Measurements from ENCODE around the gene KRTAP5-2. TPM values are rescaled to one million over a fixed set of nuclear protein-coding genes. Genes with fewer than 3 reads are reported as not detected.

The KRTAP5-2 gene
- total RNA-seq, 1 donor from 2014 or later, result not detected

DNA sequence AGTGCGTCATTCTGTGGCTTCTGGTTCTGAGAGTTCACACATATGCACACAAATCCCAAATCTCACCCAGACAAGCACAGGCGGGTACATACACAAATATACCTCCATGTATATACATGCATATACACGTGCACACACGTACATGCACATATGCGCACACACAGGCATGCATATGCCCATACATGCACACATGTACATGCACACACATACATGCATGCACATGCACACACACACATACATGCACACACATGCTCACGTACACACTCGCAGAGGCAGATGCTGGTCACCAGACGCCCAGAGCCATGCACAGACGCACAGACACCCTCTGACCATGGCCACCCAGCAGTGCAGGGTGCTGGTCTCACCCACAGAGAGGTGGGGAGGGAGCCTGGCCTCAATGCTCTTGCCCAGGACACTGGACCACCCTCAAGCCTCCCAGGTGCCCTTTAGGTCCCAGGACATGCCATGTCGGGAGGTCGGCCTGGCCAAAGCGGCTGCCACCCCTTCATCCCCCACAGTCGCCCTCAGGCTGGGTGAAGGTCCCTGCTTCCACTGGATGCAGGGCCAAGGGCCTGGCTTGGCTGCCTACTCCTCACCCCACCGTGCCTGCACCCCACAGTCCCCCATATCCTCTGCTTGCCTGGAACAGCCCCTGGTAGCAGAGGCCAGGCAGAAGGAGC, 35.5 kb downstream of the KRTAP5-2 start:
- ATAC-seq (ENCODE audit: poor library complexity) (no peak), DNase-seq (no peak)
- intact Hi-C loops (cut with DNase I), result no loop called here

DNA sequence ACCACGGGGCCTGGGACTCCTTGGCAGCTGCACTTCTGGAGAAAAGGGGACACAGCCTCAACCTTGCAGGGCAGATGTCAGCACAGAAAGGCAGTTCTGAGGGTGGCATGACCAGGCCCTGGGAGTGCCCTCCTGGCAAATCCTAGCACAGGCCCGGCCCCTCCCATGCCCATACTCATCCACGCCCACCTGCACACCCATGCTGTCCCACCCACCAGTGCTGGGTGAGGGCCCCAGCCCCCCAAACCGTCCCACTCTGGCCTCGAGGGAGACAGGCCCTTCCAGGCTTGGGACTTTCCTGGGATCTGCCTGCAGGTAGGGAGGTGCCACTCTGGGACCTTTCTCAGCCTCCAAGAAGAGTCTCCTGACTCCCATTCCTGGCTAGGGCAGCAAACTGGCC, 36.1 kb downstream of the KRTAP5-2 start:
- ATAC-seq (ENCODE audit: poor library complexity) (no peak), DNase-seq (no peak)
- intact Hi-C loops (cut with DNase I), result no loop called here

DNA sequence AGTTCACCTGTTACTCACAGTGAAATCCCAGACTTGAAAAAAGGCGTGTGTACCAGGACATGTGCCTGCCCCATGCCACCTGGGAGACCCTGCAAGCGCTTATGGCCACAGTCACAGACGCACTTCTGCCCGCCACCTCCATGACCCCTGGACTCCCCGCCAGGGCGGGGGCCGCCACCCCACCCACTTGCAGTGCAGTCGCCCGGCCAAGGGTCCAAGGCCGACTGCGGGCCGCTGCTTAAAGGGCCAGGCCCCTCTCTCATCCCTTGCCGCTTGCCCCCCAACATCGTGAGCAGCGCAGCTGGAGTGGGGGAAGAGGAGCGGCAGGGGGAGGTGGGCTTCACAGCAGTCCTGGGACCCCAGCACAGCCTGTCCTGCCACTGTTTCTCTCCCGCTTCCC, 36.8 kb downstream of the KRTAP5-2 start:
- intact Hi-C loops (cut with DNase I), result no loop called here

DNA sequence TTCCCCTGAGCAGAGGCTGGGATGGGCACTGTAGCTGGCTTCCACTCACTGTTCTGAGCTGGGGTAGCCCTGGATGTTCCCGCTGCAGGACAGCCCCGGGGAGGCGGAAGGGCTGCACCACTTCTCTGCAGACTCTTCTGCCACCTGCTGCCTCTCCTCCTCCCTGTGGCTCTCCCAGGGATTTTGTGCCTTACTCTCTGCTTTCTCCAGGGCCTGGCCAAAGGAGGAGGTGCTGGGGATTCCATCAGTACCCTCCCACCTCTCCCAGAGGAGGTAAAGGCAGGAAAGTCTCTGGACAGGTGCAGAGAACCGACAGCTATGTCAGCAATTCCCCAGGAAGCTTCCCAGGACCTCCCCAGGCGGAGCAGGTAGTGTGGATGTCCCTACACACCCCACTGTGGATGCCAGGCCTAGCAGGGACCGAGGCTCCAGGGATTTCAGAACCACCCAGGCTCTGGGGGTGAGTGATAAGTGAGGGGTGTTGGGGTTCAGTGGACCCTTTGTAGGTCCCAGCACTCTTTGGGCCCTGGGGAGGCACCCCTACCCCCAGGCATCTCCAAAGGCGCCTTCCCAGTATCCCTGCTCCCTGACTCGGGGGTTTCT, 37.3 kb downstream of the KRTAP5-2 start:
- intact Hi-C loops (cut with DNase I), result no loop called here
- DNase-seq (no peak), ATAC-seq (ENCODE audit: poor library complexity) (no peak)

More for the DNA sequence above, 36.8 kb downstream of the KRTAP5-2 start:
- DNase-seq (no peak), ATAC-seq (ENCODE audit: poor library complexity) (no peak)

DNA sequence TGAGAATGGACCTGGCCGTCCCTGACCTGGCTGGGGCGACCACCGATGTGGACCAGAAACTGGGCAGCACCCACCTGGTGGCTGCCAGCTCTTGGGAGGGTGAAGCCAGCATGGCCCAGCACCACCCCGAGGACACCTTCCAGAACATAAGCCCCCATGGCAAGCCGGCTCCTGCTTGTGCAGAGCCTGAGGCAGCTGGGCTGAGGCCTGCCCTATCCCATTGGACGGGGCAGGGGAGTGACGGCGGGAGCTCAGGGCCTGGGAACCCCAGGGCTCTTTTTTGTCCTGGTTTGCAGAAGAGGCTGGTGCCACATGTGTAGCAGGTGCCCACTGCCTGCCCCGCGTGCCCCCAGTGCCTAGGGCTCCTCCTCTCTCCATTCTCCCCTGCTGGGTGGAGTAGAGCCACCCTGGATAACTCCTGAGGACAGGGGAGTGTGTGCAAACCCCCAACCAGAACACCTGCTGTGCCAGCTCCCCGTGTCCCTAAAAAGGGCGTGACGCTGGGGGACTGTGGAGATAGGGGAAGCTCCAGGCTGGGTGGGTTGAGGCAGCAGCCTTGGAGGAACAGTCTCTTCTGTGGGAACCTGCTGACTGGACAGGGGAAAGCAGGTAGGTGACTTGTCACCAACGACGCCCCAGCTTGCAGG, 38.0 kb downstream of the KRTAP5-2 start:
- intact Hi-C loops (cut with DNase I), result no loop called here
- ATAC-seq (ENCODE audit: poor library complexity) (no peak), DNase-seq (no peak)

DNA sequence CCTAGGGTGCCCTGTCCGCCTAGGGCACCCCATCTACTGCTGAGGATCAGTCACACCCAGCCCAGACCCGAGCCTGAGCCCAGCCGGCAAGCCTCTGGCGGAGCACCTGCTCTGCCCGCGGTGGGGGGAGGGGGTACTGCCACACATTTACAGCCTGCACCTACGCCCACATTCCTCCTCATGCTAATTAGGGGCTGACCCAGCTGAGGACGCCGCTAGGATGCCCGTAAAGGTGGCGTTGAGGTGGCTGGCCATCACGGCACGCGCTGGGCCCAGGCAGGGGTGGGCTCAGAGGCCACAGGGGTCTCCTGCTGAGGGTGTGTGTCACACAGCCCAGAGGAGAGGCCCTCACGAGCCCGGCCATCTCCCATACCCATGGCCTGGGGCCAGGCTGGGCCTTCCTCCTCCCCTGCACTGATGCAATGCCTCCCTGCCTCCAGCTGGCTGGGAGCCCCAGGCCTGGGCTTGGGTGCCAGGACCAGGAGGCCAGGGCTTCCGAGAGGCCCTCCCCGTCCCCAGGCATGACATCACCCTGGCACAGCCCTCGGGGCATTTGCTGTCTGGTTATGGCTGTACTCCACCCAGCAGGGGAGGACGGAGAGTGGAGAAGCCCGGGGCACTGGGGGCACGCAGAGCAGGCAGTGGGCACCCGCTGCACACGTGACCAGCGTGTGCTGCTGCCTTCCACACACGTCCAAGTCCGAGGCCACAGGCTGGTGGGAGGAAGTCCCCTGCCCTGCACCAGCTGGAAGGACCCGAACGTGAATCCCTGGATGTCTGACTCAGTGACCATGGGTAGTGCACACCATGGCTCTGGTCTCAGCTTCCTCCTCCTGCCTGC, 38.8 kb downstream of the KRTAP5-2 start:
- DNase-seq, result peak; percentile 95
- intact Hi-C loops (cut with DNase I), result no loop called here
- peak; percentile 91 for ATAC-seq (ENCODE audit: poor library complexity)

DNA sequence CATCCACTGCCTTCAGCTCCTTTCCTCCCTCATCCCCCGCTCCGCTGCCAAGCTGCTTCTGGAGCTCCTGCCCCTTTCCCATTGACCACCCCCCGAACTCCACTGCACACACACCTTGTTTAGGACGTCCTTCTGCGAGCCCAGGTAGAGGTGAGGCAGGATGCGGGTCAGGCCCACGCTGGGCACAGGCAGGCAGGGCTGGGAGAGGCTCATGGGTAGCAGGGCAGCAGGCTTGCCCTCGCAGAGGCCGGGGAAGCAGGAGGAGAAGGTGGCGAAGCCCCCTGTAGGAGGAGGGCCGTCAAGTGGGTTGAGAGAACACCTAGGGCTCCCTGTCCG, 39.4 kb downstream of the KRTAP5-2 start:
- intact Hi-C loops (cut with DNase I), result no loop called here
- ATAC-seq (ENCODE audit: poor library complexity), result no peak
- peak; percentile 37 for DNase-seq

DNA sequence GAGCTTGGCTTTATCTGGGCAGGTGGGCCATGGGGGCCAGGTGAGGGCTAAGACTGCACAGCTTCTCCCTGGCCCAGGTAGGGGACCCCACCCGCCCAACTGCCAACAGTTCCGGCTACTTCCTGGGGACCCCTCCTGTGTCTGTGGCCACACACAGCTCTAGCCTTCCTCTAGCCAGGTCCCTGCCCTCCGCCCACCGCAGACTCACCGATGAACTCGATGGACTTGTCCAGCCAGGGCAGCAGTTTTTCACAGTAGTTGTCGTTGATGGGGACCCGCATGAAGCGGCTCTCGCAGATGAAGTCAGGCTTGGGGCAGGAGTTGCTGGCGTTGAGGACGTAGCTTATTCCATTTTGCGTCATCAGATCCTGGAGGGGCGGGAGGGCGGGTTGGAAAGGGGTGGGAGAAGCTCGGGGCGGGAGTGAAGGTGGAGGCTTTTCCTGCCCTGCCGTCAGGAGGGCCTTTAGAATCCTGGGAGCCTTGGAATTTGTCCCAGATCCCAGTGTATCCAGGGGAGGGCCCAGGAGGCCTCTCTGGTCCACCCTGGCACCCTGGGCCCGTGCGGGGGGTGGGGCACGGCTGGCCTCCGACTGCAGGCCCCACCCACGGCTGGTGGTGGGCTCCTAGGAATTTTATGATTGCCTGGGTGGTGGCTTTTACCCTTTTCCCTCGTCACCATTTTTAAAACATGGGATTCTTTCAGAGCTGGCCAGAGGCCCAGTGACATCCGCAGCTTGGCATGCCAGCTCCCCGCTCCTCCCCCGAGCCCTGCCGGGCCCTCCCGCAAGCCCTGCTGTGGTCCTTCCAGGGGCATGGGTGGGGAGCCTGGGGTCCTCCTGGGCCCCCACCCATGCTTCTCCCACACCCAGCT, 40.0 kb downstream of the KRTAP5-2 start:
- peak; percentile 52 for ATAC-seq (ENCODE audit: poor library complexity)
- peak; percentile 67 for DNase-seq
- intact Hi-C loops (cut with DNase I), result no loop called here

DNA sequence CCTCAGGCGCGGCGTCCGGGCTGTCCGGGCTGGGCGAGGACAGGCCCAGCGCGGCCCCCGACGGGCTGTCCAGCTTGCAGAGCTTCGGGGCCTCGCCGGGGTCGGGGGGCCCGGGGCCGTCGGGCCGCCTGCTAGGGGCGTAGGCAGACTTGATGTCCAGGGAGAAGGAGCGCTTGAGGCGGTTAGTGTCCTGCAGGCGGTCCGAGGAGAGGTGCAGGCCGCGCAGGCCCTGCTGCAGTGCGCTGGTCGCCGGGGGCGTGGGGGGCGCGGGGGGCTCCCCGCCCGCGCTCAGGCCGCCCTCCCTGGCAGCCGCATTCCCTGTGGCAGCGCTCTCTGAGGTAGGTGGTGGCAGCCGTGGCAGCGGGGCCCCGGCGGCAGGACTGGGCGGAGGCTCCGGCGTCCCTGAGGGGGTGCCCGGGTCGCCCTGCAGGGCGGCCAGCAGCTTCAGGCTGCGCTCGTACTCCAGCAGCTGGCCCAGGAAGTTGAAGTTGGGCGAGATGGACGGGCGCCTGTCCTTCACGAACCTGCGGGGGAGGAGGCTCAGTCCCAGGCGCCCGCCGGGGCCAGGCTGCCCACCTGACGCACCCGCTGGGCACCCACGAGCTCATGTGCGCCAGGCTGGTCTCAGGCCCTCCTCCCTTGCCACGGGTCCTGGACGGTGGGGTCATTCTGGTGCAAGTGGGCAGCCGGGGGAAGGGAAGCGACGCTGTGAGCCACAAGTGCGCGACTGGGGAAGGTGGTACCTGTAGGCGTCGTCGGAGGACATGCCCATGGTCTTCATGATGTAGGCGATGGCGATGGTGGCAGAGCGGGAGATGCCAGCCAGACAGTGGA, 40.8 kb downstream of the KRTAP5-2 start:
- DNase-seq (peak; percentile 36), ATAC-seq (ENCODE audit: poor library complexity) (no peak)
- intact Hi-C loops (cut with DNase I), result no loop called here

DNA sequence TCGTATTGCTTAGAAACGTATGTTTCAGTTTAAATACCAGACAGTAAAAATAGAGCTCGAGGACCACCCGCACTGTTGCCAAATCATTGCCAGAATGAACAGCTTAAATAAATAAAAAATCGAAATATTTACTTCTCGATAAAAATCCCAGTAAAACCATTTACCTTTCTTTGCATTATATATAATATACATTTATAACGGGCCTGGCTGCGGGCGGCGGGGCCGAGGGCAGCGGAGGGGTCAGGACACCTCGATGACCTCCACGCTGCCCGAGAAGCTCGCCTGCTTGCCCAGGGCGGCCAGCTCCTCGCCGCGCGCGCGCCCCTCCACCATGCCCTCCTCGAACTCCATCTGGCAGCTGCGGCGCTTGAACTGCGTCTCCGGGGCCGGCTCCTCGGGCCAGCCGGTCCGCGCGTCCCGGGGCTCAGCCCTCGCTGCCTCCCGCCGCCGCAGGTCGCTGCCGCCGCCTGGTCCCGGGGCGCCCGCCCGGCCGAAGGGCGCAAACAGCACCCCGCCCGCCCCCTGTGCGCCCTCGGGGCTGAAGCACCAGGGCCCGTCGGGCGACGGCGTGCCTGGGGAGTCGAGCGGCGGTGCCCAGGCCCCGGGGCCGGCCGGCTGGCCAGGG, 41.7 kb downstream of the KRTAP5-2 start:
- intact Hi-C loops (cut with DNase I), result no loop called here
- no peak for DNase-seq
- no peak for ATAC-seq (ENCODE audit: poor library complexity)

DNA sequence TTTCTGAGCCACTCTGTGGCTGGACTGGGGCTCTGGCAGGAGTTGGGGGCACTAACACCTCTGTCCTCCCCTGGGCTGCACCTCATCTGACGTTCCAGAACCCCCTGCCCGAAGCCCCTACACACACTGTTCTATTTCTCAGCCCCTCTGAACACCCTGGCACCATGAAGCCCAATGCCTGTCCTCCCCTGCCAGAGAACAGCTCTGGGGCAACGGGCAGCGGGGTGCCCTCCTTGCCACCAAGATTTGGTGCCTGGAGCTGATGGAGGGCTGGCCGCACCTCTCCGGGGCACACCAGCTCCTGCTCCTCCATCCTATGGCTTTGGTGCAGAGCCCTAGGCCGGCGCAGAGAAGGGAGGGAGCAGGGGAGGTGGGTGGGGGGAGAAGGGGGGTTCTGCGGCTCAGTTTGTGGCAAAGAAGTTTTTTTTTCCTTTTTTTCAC, 42.4 kb downstream of the KRTAP5-2 start:
- intact Hi-C loops (cut with DNase I), result no loop called here
- ATAC-seq (ENCODE audit: poor library complexity) (no peak), DNase-seq (no peak)

DNA sequence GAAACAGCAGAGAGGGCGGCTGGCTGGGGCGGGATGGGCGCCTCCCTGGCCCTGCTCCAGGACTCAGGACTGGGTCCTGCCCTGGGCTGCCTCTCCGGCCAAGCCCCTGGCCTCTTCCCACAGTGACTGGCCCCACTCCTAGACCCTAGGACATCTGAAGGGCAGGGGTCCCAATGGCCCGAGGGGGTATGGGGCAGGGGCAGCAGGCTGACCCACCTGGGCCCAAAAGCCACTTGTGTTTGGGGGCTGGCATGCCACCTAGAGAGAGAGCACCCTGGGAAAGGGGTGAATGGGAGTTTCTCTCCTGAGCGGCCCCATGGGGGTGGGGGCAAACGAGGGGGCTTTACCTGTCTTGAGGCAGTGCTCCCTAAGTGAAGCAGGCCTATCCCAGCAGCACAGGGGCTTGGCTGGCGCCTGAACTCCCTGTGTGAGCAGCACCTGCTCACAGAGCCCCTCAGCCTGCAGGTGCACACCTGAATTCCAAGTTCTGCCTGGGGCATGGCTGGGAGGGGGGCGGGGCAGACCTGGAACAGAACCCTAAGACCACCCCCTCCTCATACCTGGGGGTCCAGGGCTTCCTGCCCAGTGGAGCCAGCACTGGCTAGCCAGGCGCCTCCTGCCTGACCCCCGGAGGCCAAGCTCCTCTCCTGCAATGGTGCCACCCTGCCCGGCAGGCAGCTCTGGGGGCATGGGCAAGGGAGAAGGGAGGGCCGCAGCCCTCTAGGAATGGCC, 42.9 kb downstream of the KRTAP5-2 start:
- intact Hi-C loops (cut with DNase I), result no loop called here
- ATAC-seq (ENCODE audit: poor library complexity) (no peak), DNase-seq (peak; percentile 37)

DNA sequence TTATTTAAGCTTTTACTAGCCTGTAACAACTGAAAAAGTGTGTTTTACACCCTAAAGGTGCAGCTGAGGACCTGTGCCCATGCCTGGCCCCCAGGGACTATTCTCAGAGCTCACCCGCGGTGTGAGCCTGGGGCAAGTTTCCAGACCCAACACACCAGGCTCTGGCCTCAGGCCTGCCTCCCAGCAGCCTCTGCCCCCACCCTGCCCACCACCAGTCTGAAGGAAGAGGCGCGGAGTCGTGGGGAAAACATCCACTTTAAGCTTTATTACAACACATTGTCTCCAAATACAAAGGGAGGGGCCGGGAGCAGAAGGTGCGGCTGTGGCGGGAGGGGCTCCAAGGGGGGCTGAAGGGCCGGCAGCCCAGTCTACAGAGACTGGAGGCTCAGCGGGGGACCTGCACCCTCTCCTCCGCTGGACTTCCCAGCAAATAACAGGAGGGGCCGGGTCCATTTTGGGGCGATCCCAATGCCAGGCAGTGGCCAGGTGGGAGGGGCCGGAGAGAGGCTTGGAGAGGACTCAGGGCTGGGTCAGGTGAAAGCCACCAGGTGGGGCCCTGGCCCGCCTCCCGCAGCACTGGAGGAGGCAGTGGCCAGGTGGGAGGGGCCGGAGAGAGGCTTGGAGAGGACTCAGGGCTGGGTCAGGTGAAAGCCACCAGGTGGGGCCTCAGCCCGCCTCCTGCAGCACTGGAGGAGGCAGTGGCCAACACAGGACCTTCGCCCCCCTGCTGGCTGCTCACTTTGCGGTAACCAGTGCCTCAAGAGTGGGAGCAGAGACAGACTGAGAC, 44.1 kb downstream of the KRTAP5-2 start:
- ATAC-seq (ENCODE audit: poor library complexity) (peak; percentile 2), DNase-seq (peak; percentile 40)
- intact Hi-C loops (cut with DNase I), result no loop called here

DNA sequence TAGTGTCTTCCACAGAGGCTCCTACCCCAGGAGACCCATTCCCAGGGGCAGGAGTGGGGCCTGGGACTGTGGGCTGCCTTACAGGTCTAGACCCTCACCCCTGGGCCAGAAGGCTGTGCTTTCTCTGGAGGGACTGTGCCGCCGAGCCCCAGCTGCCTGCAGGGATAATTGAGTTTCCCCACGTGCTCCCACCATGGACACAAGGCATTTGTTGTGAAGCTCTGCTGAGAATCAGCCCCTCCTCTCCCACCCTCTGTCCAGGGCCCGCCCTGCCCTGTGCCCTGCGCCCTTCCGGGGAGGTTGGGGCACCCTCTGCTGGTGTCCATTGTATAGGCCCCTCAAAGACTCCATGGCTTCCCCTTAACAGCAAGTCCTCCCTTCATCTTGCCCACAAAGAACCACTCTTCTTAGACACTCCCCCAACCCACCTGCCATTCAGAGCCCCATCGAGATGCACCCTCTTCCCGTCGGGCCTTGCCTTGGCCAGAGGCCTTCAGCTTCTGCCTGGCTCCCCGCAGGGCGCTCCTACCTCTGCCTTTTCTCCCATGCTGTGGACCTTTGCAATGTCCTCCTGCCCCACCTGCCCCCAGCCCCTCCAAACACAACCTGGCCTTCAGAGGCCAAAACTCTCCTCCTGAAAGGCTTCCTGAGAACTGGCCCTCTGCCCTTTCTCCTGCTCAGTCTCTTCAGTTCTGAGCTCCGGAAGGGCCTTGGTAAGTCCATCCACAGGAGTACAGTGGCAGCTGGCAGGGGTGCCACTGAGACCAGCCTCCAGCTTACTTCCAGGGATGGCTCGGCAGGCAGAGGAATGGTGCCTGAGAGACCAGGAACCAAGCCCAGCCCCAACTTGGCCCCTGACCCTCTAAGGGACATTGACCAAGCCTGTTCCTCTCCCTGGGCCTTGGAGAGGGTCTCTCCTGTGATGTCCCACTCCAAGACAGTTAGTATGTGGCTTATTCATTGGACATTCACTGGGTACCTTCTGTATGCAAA, 48.5 kb downstream of the KRTAP5-2 start:
- ATAC-seq (ENCODE audit: poor library complexity) (no peak), DNase-seq (no peak)
- intact Hi-C loops (cut with DNase I), result loop anchor here (10.0 kb wide), 1 partner anchor 75 kb away; the partner anchor contains the start of genes KRTAP5-4 and KRTAP5-5

Measured in Right ventricle myocardium superior (tissue), 1 donor.